ENCODE data around the gene CRY2. TPM values are rescaled to one million over a fixed set of nuclear protein-coding genes. Genes with fewer than 3 reads are reported as not detected.

Gene CRY2
- total RNA-seq, 2 donors from 2014 or later: 19.8 to 20.1 TPM

DNA sequence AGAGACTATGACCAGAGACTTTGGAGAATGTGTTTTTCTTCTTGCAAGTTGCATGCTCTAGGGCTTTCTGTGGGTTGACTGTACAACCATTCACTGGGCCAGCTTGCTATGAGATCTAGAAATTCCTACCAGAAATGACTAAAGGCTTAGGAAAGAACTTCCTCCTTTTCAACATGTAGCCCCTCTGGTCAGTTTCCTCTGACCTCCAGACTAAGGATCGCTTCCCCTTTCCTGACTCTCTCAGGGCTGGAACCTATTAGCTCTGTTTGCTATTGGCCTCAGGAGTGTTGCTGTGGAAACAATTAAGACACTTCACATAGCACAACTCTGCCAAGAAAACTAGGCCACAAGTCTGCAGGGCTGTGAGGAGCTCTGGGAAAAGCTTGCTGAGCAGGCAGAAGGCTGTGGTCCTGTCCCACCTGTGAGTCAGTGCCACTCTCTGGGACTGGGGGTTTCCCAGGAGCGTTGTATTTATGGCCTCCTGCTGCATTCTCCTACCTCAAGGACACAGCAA is 10.7 kb downstream of the CRY2 start:
- Mint-ChIP-seq H3K4me3 (no peak overlapping the region), H3K27ac (peak overlapping the region; percentile 0), H3K27me3 (ENCODE audit: insufficient read depth) (no peaks in the 10 kb centered on the region), H3K4me1 (peaks cover 6% of the 10 kb centered on the region), H3K9me3 (no peaks in the 10 kb centered on the region), H3K36me3 (ENCODE audit: low read depth) (peaks cover 42% of the 10 kb centered on the region)
- 86 to 90% methylated on average over 1 to 2 of the region's 2 CpGs for whole genome bisulfite sequencing, 2 experiments (ENCODE audit: insufficient coverage in 1 of 2, insufficient read length in 1 of 2)
- DNase-seq: no peak
- TF ChIP-seq, protein P1, sequence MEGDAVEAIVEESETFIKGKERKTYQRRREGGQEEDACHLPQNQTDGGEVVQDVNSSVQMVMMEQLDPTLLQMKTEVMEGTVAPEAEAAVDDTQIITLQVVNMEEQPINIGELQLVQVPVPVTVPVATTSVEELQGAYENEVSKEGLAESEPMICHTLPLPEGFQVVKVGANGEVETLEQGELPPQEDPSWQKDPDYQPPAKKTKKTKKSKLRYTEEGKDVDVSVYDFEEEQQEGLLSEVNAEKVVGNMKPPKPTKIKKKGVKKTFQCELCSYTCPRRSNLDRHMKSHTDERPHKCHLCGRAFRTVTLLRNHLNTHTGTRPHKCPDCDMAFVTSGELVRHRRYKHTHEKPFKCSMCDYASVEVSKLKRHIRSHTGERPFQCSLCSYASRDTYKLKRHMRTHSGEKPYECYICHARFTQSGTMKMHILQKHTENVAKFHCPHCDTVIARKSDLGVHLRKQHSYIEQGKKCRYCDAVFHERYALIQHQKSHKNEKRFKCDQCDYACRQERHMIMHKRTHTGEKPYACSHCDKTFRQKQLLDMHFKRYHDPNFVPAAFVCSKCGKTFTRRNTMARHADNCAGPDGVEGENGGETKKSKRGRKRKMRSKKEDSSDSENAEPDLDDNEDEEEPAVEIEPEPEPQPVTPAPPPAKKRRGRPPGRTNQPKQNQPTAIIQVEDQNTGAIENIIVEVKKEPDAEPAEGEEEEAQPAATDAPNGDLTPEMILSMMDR (conservative IDR thresholded peaks at IDR 0.05): no peak
- Histone ChIP-seq H3K4me1 (ENCODE audit: control insufficient read depth, insufficient read depth, low read length) (no peaks in the 10 kb centered on the region), H3K27ac (ENCODE audit: low read depth, low read length) (no peak overlapping the region), H3K9me3 (ENCODE audit: control insufficient read depth, low read length) (no peaks in the 10 kb centered on the region), H3K36me3 (ENCODE audit: control insufficient read depth, insufficient read depth, low read length) (peaks cover 55% of the 10 kb centered on the region), H3K4me3 (ENCODE audit: low read length) (no peak overlapping the region), H3K9ac (ENCODE audit: extremely low read depth, low read length, poor library complexity, severe bottlenecking) (no peak overlapping the region), H3K27me3 (ENCODE audit: control insufficient read depth, insufficient read depth, low read length, poor library complexity, severe bottlenecking) (no peaks in the 10 kb centered on the region)

GRCh38 chr11:45858751-45859398 is 11.6 kb downstream of the CRY2 start:
- TF ChIP-seq, protein P1 (conservative IDR thresholded peaks at IDR 0.05): no peak
- H3K4me3 Mint-ChIP-seq: no peak overlapping the region
- H3K36me3 Mint-ChIP-seq (ENCODE audit: low read depth): peaks cover 47% of the 10 kb centered on the region
- no peak overlapping the region for H3K27ac ChIP-seq (ENCODE audit: low read depth, low read length)
- H3K4me3 ChIP-seq (ENCODE audit: low read length): no peak overlapping the region
- 92 to 98% methylated on average over 4 to 5 of the region's 5 CpGs for WGBS, 2 experiments (ENCODE audit: insufficient coverage in 1 of 2, insufficient read length in 1 of 2)
- peak overlapping the region; percentile 0 for H3K27ac Mint-ChIP-seq
- peaks cover 63% of the 10 kb centered on the region for H3K36me3 ChIP-seq (ENCODE audit: control insufficient read depth, insufficient read depth, low read length)
- H3K9ac ChIP-seq (ENCODE audit: extremely low read depth, low read length, poor library complexity, severe bottlenecking): no peak overlapping the region
- H3K9me3 Mint-ChIP-seq: no peaks in the 10 kb centered on the region
- no peaks in the 10 kb centered on the region for H3K27me3 ChIP-seq (ENCODE audit: control insufficient read depth, insufficient read depth, low read length, poor library complexity, severe bottlenecking)
- no peak for DNase-seq
- peaks cover 6% of the 10 kb centered on the region for H3K4me1 Mint-ChIP-seq
- no peaks in the 10 kb centered on the region for H3K9me3 ChIP-seq (ENCODE audit: control insufficient read depth, low read length)
- no peaks in the 10 kb centered on the region for H3K4me1 ChIP-seq (ENCODE audit: control insufficient read depth, insufficient read depth, low read length)
- no peaks in the 10 kb centered on the region for H3K27me3 Mint-ChIP-seq (ENCODE audit: insufficient read depth)

- Mint-ChIP-seq H3K36me3 (ENCODE audit: low read depth) (peaks cover 50% of the 10 kb centered on the region), H3K9me3 (no peaks in the 10 kb centered on the region), H3K4me3 (no peak overlapping the region), H3K27ac (no peak overlapping the region), H3K4me1 (peaks cover 6% of the 10 kb centered on the region), H3K27me3 (ENCODE audit: insufficient read depth) (no peaks in the 10 kb centered on the region)
- WGBS, 2 experiments (ENCODE audit: insufficient coverage in 1 of 2, insufficient read length in 1 of 2): 52 to 59% methylated on average over 10 to 12 of the region's 12 CpGs
- H3K4me3 ChIP-seq (ENCODE audit: low read length): no peak overlapping the region
- DNase-seq: peak; percentile 82
- H3K27me3 ChIP-seq (ENCODE audit: control insufficient read depth, insufficient read depth, low read length, poor library complexity, severe bottlenecking): no peaks in the 10 kb centered on the region
- peaks cover 69% of the 10 kb centered on the region for H3K36me3 ChIP-seq (ENCODE audit: control insufficient read depth, insufficient read depth, low read length)
- H3K4me1 ChIP-seq (ENCODE audit: control insufficient read depth, insufficient read depth, low read length): no peaks in the 10 kb centered on the region
- no peak overlapping the region for H3K27ac ChIP-seq (ENCODE audit: low read depth, low read length)
- TF ChIP-seq, protein P1 (conservative IDR thresholded peaks at IDR 0.05): no peak
- no peaks in the 10 kb centered on the region for H3K9me3 ChIP-seq (ENCODE audit: control insufficient read depth, low read length)
- H3K9ac ChIP-seq (ENCODE audit: extremely low read depth, low read length, poor library complexity, severe bottlenecking): no peak overlapping the region
Measured at GRCh38 chr11:45859661-45860140, 12.4 kb downstream of the CRY2 start.
